HEK293T (cell line): ENCODE measurements around the gene LCN15.
"Not testable (repeated sequence)": the region's sequence is repeated elsewhere in the genome, so short reads cannot be mapped to it uniquely, and the experiment has no call there.

Source experiments
- CTCF ChIA-PET: fragments of 350-600 bp; formaldehyde crosslinking; extraction: SDS; loops from one replicate; lab custom pipeline; 2021; ENCODE audit warnings: antibody characterized with exemption, inconsistent platforms; lab: Yijun Ruan, JAX
- POLR2A ChIA-PET: fragments of 350-600 bp; formaldehyde crosslinking; extraction: SDS; loops from one replicate; lab custom pipeline; 2020; ENCODE audit warnings: antibody characterized with exemption, inconsistent platforms; lab: Yijun Ruan, JAX
- DNase-seq: peaks from one replicate; pipeline ENCODE4 v3.0.0; 2012; ENCODE audit warnings: mixed read lengths; ENCODE audit errors: extremely low spot score
- ARNT ChIP-seq: fragments of 450-650 bp; IDR thresholded peaks from 2 replicates; pipeline ENCODE4 v1.6.1; 2017; ENCODE audit warnings: mild to moderate bottlenecking
- BHLHE40 ChIP-seq: fragments of 450-650 bp; IDR thresholded peaks from 2 replicates; pipeline ENCODE4 v1.6.1; 2016; ENCODE audit warnings: mild to moderate bottlenecking, moderate library complexity, borderline replicate concordance
- CTBP1 ChIP-seq: fragments of 450-650 bp; IDR thresholded peaks from 2 replicates; pipeline ENCODE4 v1.6.1; 2016; ENCODE audit warnings: borderline replicate concordance
- ELF4 ChIP-seq: fragments of 450-650 bp; IDR thresholded peaks from 2 replicates; pipeline ENCODE4 v1.6.1; 2017; ENCODE audit warnings: antibody characterized with exemption
- FOXA1 ChIP-seq: fragments of 450-650 bp; IDR thresholded peaks from 2 replicates; pipeline ENCODE4 v1.6.1; 2016; ENCODE audit warnings: mild to moderate bottlenecking
- FOXK2 ChIP-seq: fragments of 450-650 bp; IDR thresholded peaks from 2 replicates; pipeline ENCODE4 v1.6.1; 2016; ENCODE audit warnings: mild to moderate bottlenecking
- FOXM1 ChIP-seq: fragments of 450-650 bp; IDR thresholded peaks from 2 replicates; pipeline ENCODE4 v1.6.1; 2017; ENCODE audit warnings: mild to moderate bottlenecking, borderline replicate concordance
- HDGF ChIP-seq: fragments of 450-650 bp; IDR thresholded peaks from 2 replicates; pipeline ENCODE4 v1.6.1; 2017; ENCODE audit warnings: antibody characterized with exemption, borderline replicate concordance
- L3MBTL2 ChIP-seq: fragments of 450-650 bp; conservative IDR thresholded peaks from 2 replicates; pipeline ENCODE4 v1.6.1; 2016; ENCODE audit warnings: mild to moderate bottlenecking
- LEF1 ChIP-seq: fragments of 450-650 bp; IDR thresholded peaks from 2 replicates; pipeline ENCODE4 v1.6.1; 2017; ENCODE audit warnings: mild to moderate bottlenecking, borderline replicate concordance
- NFRKB ChIP-seq: fragments of 450-650 bp; IDR thresholded peaks from 2 replicates; pipeline ENCODE4 v1.6.1; 2016; ENCODE audit warnings: mild to moderate bottlenecking, moderate library complexity
- PKNOX1 ChIP-seq: fragments of 450-650 bp; IDR thresholded peaks from 2 replicates; pipeline ENCODE4 v1.6.1; 2016
- SP1 ChIP-seq: fragments of 450-650 bp; IDR thresholded peaks from 2 replicates; pipeline ENCODE4 v1.6.1; 2017
- SUZ12 ChIP-seq: fragments of 450-650 bp; IDR thresholded peaks from 2 replicates; pipeline ENCODE4 v1.6.1; 2016; ENCODE audit warnings: mild to moderate bottlenecking
- TARDBP ChIP-seq: fragments of 450-650 bp; IDR thresholded peaks from 2 replicates; pipeline ENCODE4 v1.6.1; 2016
- ZNF384 ChIP-seq: fragments of 450-650 bp; IDR thresholded peaks from 2 replicates; pipeline ENCODE4 v1.6.1; 2016

LCN15 gene

GRCh38 chr9:136789523-136789937 is 25.2 kb upstream of the LCN15 start:
- POLR2A ChIA-PET: no interaction called here
- DNase-seq: no peak
- CTCF ChIA-PET: no interaction called here
- TF ChIP-seq LEF1 (no peak), NFRKB (no peak), PKNOX1 (no peak), ELF4 (no peak), BHLHE40 (no peak), ARNT (no peak), ZNF384 (no peak), TARDBP (no peak)

- CTCF ChIA-PET: interaction anchor here (0.6 to 1.7 kb wide), 3 partner anchors 9 to 275 kb away, joined by 3 to 4 read pairs (median 4); no protein-coding TSS in a partner anchor
- POLR2A ChIA-PET, DNase-seq: not testable (repeated sequence)
Measured at GRCh38 chr9:136788644-136789522, 24.6 kb upstream of the LCN15 start.

DNA sequence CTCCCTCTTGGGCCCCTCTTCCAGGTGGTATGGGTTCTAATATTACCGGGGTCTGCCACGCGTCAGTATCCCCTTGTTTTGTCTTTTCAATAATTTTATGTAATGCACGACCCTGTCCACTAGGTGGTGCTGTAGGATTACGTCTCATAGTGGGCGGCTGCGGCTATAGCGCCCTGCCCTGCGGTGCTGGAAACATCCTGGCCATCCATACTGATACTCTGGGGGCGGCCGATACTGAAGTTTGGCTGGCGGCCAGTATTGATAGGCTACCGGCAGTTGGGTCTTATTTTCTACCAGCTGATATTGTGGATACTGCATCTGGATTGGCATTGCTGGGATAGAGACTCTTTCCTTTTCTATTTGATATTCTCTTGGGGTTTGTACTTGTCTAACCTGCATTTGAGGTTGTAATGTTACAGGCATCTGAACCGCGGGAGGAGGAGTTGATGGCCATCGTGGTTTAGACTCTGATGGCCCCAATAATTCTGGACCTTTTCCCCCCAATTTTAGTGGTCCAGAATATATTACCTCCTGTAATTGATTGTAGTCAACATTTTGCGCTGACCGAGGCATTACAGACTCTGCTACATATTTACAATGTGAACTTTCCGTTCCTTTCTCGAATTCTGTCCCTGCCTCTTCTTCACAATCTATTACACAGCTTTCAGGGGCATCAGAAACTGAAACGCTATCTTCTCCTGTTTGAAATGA is 23.5 kb upstream of the LCN15 start:
- ChIA-PET POLR2A (no interaction called here), CTCF (interaction anchor here (0.9 to 1.7 kb wide), 2 partner anchors 241 to 276 kb away, joined by 4 read pairs; no protein-coding TSS in a partner anchor)
- DNase-seq: peak; percentile 68
- TF ChIP-seq TARDBP (no peak), ARNT (no peak), LEF1 (no peak), PKNOX1 (no peak), ELF4 (no peak), NFRKB (no peak), L3MBTL2 (no peak), FOXK2 (no peak), CTBP1 (no peak), ZNF384 (no peak), BHLHE40 (no peak), FOXA1 (no peak)

DNA sequence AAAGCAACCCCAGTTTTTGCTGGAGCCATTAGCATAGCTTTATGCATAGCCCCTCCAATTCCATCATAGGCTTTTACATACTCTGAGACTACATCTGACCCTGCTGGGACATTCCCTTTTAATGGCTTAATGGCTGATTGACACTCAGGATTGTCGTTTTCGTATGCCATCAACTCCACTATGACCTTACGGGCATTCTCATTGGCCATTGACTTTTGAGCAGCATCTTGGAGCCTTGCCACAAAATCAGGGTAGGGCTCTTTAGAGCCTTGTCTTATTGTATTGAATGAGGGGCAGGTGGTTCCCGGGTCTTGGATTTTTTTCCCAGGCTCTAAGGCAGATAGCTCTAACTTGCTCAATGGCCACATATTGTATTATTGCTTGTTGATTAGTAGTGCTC is 22.7 kb upstream of the LCN15 start:
- DNase-seq, POLR2A ChIA-PET: not testable (repeated sequence)
- CTCF ChIA-PET: interaction anchor here (0.6 to 1.7 kb wide), 2 partner anchors 242 to 248 kb away, joined by 3 to 4 read pairs; no protein-coding TSS in a partner anchor

DNA sequence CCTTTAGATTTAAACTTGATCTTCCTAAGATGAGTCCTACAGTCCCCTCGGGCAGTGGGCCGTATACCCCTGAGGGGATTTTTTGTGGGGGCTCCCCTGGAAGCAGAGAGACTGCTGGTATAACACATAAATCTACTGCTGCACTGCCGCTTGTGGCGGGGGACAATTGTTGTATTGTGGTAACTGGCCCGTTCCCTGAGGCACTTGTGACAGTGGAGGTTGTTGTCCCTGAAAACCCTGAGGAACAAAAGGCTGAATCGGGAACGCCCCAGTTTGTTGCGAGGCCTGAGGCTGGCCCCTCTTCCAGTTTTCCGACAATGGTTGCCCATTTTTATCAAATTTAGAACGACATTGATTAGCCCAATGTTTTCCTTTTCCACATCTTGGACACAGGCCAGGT is 22.1 kb upstream of the LCN15 start:
- ChIA-PET CTCF (interaction anchor here (0.6 kb wide), 1 partner anchor 248 kb away, joined by 3 read pairs; no protein-coding TSS in a partner anchor), POLR2A (no interaction called here)
- DNase-seq: no peak
- TF ChIP-seq L3MBTL2 (no peak), SP1 (no peak)

GRCh38 chr9:136785565-136786355 is 21.4 kb upstream of the LCN15 start:
- POLR2A ChIA-PET, DNase-seq: not testable (repeated sequence)
- CTCF ChIA-PET: interaction anchor here (0.6 to 0.7 kb wide), 2 partner anchors 59 to 101 kb away, joined by 4 to 7 read pairs; partner anchors contain the start of gene TRAF2

DNA sequence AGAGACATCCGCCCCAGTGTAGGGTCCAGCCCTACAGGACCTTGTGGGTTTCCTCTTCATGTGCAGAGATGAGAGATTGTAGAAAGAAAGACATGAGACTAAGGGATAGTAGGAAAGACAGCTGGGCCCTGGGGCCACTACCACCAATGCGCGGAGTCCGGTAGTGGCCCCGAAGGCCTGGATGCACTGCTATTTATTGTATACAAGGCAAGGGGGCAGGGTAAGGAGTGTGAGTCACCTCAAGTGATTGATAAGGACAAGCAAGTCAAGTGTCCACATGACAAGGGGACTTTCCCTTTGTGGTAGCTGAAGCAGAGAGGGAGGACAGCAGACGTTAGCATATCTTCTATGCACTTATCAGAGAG is 20.7 kb upstream of the LCN15 start:
- CTCF ChIA-PET: interaction anchor here (0.6 kb wide), 1 partner anchor 102 kb away, joined by 4 read pairs; the partner anchor contains the start of gene TRAF2
- POLR2A ChIA-PET: no interaction called here
- no peak for DNase-seq

More for the DNA sequence above, 20.7 kb upstream of the LCN15 start:
- TF ChIP-seq ZNF384 (no peak), SP1 (no peak), FOXM1 (no peak), ARNT (no peak), L3MBTL2 (no peak), SUZ12 (no peak), FOXK2 (no peak), PKNOX1 (no peak), FOXA1 (no peak), ELF4 (no peak), TARDBP (no peak), BHLHE40 (no peak), LEF1 (no peak), CTBP1 (no peak), NFRKB (no peak), HDGF (no peak)
